IMR-90 (cell line): ENCODE measurements around the gene SLC52A1.

Experiments used
- CEBPB ChIP-seq: IDR thresholded peaks from 2 replicates; pipeline ENCODE4 v1.6.1; 2012; ENCODE audit warnings: low read depth, low read length, improper control_type of control experiment
- MAFK ChIP-seq: IDR thresholded peaks from 2 replicates; pipeline ENCODE4 v1.6.1; 2012; ENCODE audit warnings: low read depth, low read length, improper control_type of control experiment
- POLR2A ChIP-seq: IDR thresholded peaks from 2 replicates; pipeline ENCODE4 v1.6.1; 2012; ENCODE audit warnings: mild to moderate bottlenecking, low read depth, low read length
- RAD21 ChIP-seq: IDR thresholded peaks from 2 replicates; pipeline ENCODE4 v1.6.1; 2012; ENCODE audit warnings: low read length, improper control_type of control experiment
- RCOR1 ChIP-seq: IDR thresholded peaks from 2 replicates; pipeline ENCODE4 v1.6.1; 2012; ENCODE audit warnings: mild to moderate bottlenecking, low read length, improper control_type of control experiment; ENCODE audit not compliant: insufficient replicate concordance
- TF ChIP-seq, protein P1 (sequence below): fragments of 150-350 bp; IDR thresholded peaks from 2 replicates; pipeline ENCODE4 v1.6.1; 2017; ENCODE audit warnings: mild to moderate bottlenecking, antibody characterized with exemption, low read length, low read depth
- TF ChIP-seq, protein P2 (sequence below): conservative IDR thresholded peaks from 2 replicates; pipeline ENCODE4 v1.5.1; 2012; ENCODE audit warnings: mild to moderate bottlenecking, low read depth, low read length, improper control_type of control experiment

DNA sequence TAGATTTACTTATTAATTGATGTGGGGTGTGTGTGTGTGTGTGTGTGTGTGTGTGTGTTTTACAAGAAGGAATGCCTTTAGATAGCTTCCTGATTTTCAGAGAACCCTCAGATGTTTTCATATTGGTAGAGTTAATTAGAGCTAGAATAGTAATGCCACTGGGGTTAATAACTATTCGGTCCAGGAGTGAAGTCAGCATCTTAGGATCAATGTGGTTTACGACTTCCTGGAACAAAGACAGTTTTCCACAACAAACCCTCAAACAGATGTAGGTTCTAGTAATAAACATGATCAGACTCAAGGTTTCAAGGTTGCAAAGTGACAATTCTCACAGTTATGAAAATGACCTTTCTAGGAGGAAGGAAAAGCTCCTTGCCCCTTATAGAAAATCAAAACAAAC is 12.2 kb upstream of the SLC52A1 start:
- TF ChIP-seq MAFK (no peak), CEBPB (no peak), POLR2A (no peak), RAD21 (no peak), RCOR1 (no peak)
- TF ChIP-seq, protein P1, sequence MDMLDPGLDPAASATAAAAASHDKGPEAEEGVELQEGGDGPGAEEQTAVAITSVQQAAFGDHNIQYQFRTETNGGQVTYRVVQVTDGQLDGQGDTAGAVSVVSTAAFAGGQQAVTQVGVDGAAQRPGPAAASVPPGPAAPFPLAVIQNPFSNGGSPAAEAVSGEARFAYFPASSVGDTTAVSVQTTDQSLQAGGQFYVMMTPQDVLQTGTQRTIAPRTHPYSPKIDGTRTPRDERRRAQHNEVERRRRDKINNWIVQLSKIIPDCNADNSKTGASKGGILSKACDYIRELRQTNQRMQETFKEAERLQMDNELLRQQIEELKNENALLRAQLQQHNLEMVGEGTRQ, result no peak
- TF ChIP-seq, protein P2, sequence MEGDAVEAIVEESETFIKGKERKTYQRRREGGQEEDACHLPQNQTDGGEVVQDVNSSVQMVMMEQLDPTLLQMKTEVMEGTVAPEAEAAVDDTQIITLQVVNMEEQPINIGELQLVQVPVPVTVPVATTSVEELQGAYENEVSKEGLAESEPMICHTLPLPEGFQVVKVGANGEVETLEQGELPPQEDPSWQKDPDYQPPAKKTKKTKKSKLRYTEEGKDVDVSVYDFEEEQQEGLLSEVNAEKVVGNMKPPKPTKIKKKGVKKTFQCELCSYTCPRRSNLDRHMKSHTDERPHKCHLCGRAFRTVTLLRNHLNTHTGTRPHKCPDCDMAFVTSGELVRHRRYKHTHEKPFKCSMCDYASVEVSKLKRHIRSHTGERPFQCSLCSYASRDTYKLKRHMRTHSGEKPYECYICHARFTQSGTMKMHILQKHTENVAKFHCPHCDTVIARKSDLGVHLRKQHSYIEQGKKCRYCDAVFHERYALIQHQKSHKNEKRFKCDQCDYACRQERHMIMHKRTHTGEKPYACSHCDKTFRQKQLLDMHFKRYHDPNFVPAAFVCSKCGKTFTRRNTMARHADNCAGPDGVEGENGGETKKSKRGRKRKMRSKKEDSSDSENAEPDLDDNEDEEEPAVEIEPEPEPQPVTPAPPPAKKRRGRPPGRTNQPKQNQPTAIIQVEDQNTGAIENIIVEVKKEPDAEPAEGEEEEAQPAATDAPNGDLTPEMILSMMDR, result no peak
